GM12878 (cell line): ENCODE results near the gene XCR1. TPM values are rescaled to one million over a fixed set of nuclear protein-coding genes. Genes with fewer than 3 reads are reported as not detected.

Source experiments
- ATAC-seq: fragments of 200-7000 bp; cut with Tn5 transposase; 3 replicates; pipeline ENCODE4 v1.9.1; 2020; ENCODE audit warnings: mild to moderate bottlenecking, moderate library complexity
- BruUV-seq: library from RNA; stranded (reverse); fragments of 400-500 nt; replicated peaks from 2 replicates; lab custom pipeline; 2021; lab: Mats Ljungman, UMichigan
- CTCF ChIA-PET: fragments of 300-600 bp; sonication (Branson Sonifier 250); formaldehyde crosslinking; extraction: SDS; loops from one replicate; lab custom pipeline; 2021; ENCODE audit warnings: inconsistent platforms; lab: Yijun Ruan, JAX
- POLR2A ChIA-PET: fragments of 350-600 bp; formaldehyde crosslinking; extraction: SDS; loops from one replicate; lab custom pipeline; 2021; ENCODE audit warnings: inconsistent platforms; lab: Charles Lee
- RAD21 ChIA-PET: fragments of 300-600 bp; sonication (Branson Sonifier 250); formaldehyde crosslinking; loops from one replicate; lab custom pipeline; 2023; ENCODE audit warnings: antibody characterized with exemption; ENCODE audit not compliant: unreplicated experiment; lab: Charles Lee
- SMC1A ChIA-PET: fragments of 300-600 bp; sonication (Branson Sonifier 250); formaldehyde crosslinking; loops from one replicate; lab custom pipeline; 2023; ENCODE audit not compliant: unreplicated experiment, uncharacterized antibody; lab: Charles Lee
- DNase-seq: peaks from one replicate; pipeline ENCODE4 v3.0.0-alpha.2; 2011; ENCODE audit warnings: low read depth, low spot score
- FAIRE-seq: peaks from 3 replicates; lab custom pipeline; 2011; peaks lifted over from hg19 to GRCh38; lab: Jason Lieb, UNC
- H2AFZ ChIP-seq: 2 replicates; pipeline ENCODE4 v1.6.0; 2011; ENCODE audit warnings: low read depth, low read length, control low read depth; ENCODE audit not compliant: control insufficient read depth
- H3K27ac ChIP-seq: 2 replicates; pipeline ENCODE4 v1.5.1; 2011; ENCODE audit warnings: control low read depth; ENCODE audit not compliant: control insufficient read depth, insufficient read depth
- H3K27me3 ChIP-seq, 2 experiments: replicated peaks in 1 of 2; 2 replicates each; pipeline versions ENCODE4 v1.6.0 to v1.6.1; 2011; ENCODE audit warnings: low read length in 1 of 2; ENCODE audit not compliant: control insufficient read depth in 2 of 2, insufficient read depth in 2 of 2
- H3K36me3 ChIP-seq, 2 experiments: 2 replicates each; pipeline ENCODE4 v1.5.1; 2011; ENCODE audit warnings: low read length in 1 of 2; ENCODE audit not compliant: control insufficient read depth in 2 of 2, insufficient read depth in 2 of 2
- H3K4me1 ChIP-seq: 2 replicates; pipeline ENCODE4 v1.6.1; 2011; ENCODE audit warnings: mild to moderate bottlenecking, low read length, moderate library complexity, mixed read lengths; ENCODE audit not compliant: control insufficient read depth, insufficient read depth
- H3K4me2 ChIP-seq: 2 replicates; pipeline ENCODE4 v1.6.0; 2011; ENCODE audit warnings: control low read depth; ENCODE audit not compliant: control insufficient read depth, insufficient read depth
- H3K4me3 ChIP-seq: fragments of 200-600 bp; sonication (generic); 2 replicates; pipeline ENCODE4 v1.5.1; 2016
- H3K79me2 ChIP-seq: 2 replicates; pipeline ENCODE4 v1.6.0; 2011; ENCODE audit warnings: low read length; ENCODE audit not compliant: control insufficient read depth, insufficient read depth
- H3K9ac ChIP-seq: 2 replicates; pipeline ENCODE4 v1.8.0; 2011; ENCODE audit warnings: low read length, control low read depth, mixed read lengths; ENCODE audit not compliant: control insufficient read depth, insufficient read depth
- H3K9me3 ChIP-seq: replicated peaks from 3 replicates; pipeline ENCODE4 v1.5.1; 2011; ENCODE audit warnings: mild to moderate bottlenecking, low read length; ENCODE audit not compliant: control insufficient read depth, insufficient read depth
- H4K20me1 ChIP-seq: 2 replicates; pipeline ENCODE4 v1.6.0; 2011; ENCODE audit not compliant: control insufficient read depth, insufficient read depth
- BCL11A ChIP-seq: IDR thresholded peaks from 2 replicates; pipeline ENCODE4 v1.6.1; 2011; ENCODE audit warnings: low read depth, low read length
- BCLAF1 ChIP-seq: fragments of 450-650 bp; IDR thresholded peaks from 2 replicates; pipeline ENCODE4 v1.6.1; 2017; ENCODE audit warnings: antibody characterized with exemption, mild to moderate bottlenecking, moderate library complexity
- ELK1 ChIP-seq: IDR thresholded peaks from 2 replicates; pipeline ENCODE4 v1.6.1; 2012; ENCODE audit warnings: low read depth, low read length, improper control_type of control experiment
- EP300 ChIP-seq, 2 experiments: fragments of 150-350 bp in 1 of 2; IDR thresholded peaks; 2 replicates each; pipeline ENCODE4 v1.6.1; 2011 to 2012; ENCODE audit warnings: low read depth in 2 of 2, low read length in 2 of 2, borderline replicate concordance in 1 of 2, improper control_type of control experiment in 1 of 2, inconsistent platforms in 1 of 2; ENCODE audit not compliant: control insufficient read depth in 1 of 2
- HCFC1 ChIP-seq: fragments of 150-350 bp; IDR thresholded peaks from 2 replicates; pipeline ENCODE4 v1.6.1; 2014; ENCODE audit warnings: low read length
- MAX ChIP-seq: IDR thresholded peaks from 2 replicates; pipeline ENCODE4 v1.6.1; 2012; ENCODE audit warnings: low read depth, low read length, improper control_type of control experiment
- PBX3 ChIP-seq: IDR thresholded peaks from 2 replicates; pipeline ENCODE4 v1.6.1; 2011; ENCODE audit warnings: mild to moderate bottlenecking, low read depth, low read length, moderate library complexity; ENCODE audit not compliant: insufficient replicate concordance
- PKNOX1 ChIP-seq: fragments of 450-650 bp; IDR thresholded peaks from 2 replicates; pipeline ENCODE4 v1.6.1; 2016; ENCODE audit warnings: mild to moderate bottlenecking
- RCOR1 ChIP-seq: conservative IDR thresholded peaks from 2 replicates; pipeline ENCODE4 v1.6.1; 2012; ENCODE audit warnings: low read depth, low read length, improper control_type of control experiment
- RUNX3 ChIP-seq: IDR thresholded peaks from 2 replicates; pipeline ENCODE4 v1.6.1; 2012; ENCODE audit warnings: low read length, inconsistent platforms
- SUZ12 ChIP-seq: fragments of 200-600 bp; sonication (generic); IDR thresholded peaks from one replicate; pipeline ENCODE4 v1.6.1; 2018; ENCODE audit warnings: antibody characterized with exemption, mild to moderate bottlenecking; ENCODE audit not compliant: unreplicated experiment
- TAF1 ChIP-seq: IDR thresholded peaks from 2 replicates; pipeline ENCODE4 v1.6.1; 2011; ENCODE audit warnings: mild to moderate bottlenecking, low read depth, low read length, borderline replicate concordance
- USF2 ChIP-seq: IDR thresholded peaks from 2 replicates; pipeline ENCODE4 v1.6.1; 2011; ENCODE audit warnings: low read depth, low read length, improper control_type of control experiment, borderline replicate concordance
- WGBS: methylation state at CpG from one replicate; pipeline ENCODE4 v1.1.6; 2016; ENCODE audit warnings: low lambda C conversion rate; ENCODE audit not compliant: insufficient replicate concordance, insufficient coverage; ENCODE audit errors: missing lambda C conversion rate; 5-methylcytosine and 5-hydroxymethylcytosine counted together
- in situ Hi-C: fragments of 300-500 bp; cut with MboI; formaldehyde crosslinking; loops from 9 replicates; pipeline ENCODE4 v1.14.3; 2018; ENCODE audit warnings: mixed read lengths
- intact Hi-C: fragments of 100-400 bp; cut with micrococcal nuclease; formaldehyde crosslinking; loops from one replicate; pipeline ENCODE4 v1.14.2; 2022; ENCODE audit not compliant: unreplicated experiment
- polyA plus RNA-seq, 11 experiments: library from polyadenylated mRNA; depleted of rRNA in 4 of 11; unstranded in 6 of 11; stranded (reverse) in 5 of 11; fragments of >200 nt; fragmentation: Nextera tagmentation in 4 of 11; fragmentation: Illumina TruSeq in 1 of 11; extraction: Ambion mirVana in 4 of 11; extraction: Trizol in 1 of 11; gene quantifications; 1 replicate in 1 of 11; 2 replicates in 10 of 11; pipeline versions ENCODE4 v1.2.1 to v1.2.3, GENCODE V29; 2011 to 2016; ENCODE audit warnings: inconsistent platforms in 2 of 11, missing spikeins in 2 of 11, low read depth in 1 of 11
- total RNA-seq, 4 experiments: library from RNA; depleted of rRNA in 3 of 4; stranded (reverse); fragments of >200 nt in 3 of 4; fragmentation: Illumina TruSeq in 1 of 4; extraction: Trizol in 1 of 4; gene quantifications; 2 replicates each; pipeline versions ENCODE4 v1.2.1 to v1.2.3, GENCODE V29; 2013 to 2021

XCR1 gene
- total and polyA plus RNA-seq, 10 of the 15 experiments (the other 5 are each of a cell fraction or from before 2014, with no cell fraction given): 0.02 to 0.29 (median 0.13) TPM; not detected in 2

GRCh38 chr3:45994419-45995235, 32.7 kb downstream of the XCR1 start:
- WGBS: 6% methylated on average over 16 of the region's 16 CpGs
- Histone ChIP-seq H3K9me3 (no peaks in the 10 kb centered on the region), H4K20me1 (no peaks in the 10 kb centered on the region), H3K4me1 (peaks cover 30% of the 10 kb centered on the region), H3K79me2 (peaks cover 16% of the 10 kb centered on the region), H3K9ac (peak overlapping the region; percentile 81), H3K36me3 (no peaks in the 10 kb centered on the region), H3K4me2 (peak overlapping the region; percentile 84), H3K27ac (peak overlapping the region; percentile 90), H3K4me3 (peak overlapping the region; percentile 79), H2AFZ (peak overlapping the region; percentile 99), H3K27me3 (no peaks in the 10 kb centered on the region)
- DNase-seq: no peak
- in situ Hi-C loops: no loop called here
- SMC1A ChIA-PET: interaction anchor here (0.6 to 5.7 kb wide), 21 partner anchors 10 to 232 kb away, joined by 3 to 35 read pairs (median 6); no protein-coding TSS in a partner anchor
- peak; percentile 52 for FAIRE-seq
- RAD21 ChIA-PET: interaction anchor here (0.6 to 5.0 kb wide), 18 partner anchors 14 to 335 kb away, joined by 3 to 32 read pairs (median 4); partner anchors contain the start of genes CCR1 and SACM1L
- ATAC-seq: peak; percentile 59
- no TSS peak for BruUV-seq
- intact Hi-C loops: no loop called here
- CTCF ChIA-PET: interaction anchor here (0.7 to 5.2 kb wide), 9 partner anchors 8 to 993 kb away, joined by 3 to 40 read pairs (median 4); no protein-coding TSS in a partner anchor
- POLR2A ChIA-PET: interaction anchor here (0.7 to 3.0 kb wide), 5 partner anchors 21 to 71 kb away, joined by 3 to 16 read pairs (median 7); partner anchors contain the start of gene CXCR6
- no peak for TF ChIP-seq RCOR1
- TF ChIP-seq EP300 (IDR thresholded peaks at IDR 0.05; ENCODE audit: borderline replicate concordance in 1 of 2, control insufficient read depth in 1 of 2, low read depth in 2 of 2, low read length in 2 of 2): 0 out of 4 replicates have a peak, but pooled peaks of 1 of the 2 experiments have one; percentile 10
- TF ChIP-seq MAX: peak; percentile 74
- TF ChIP-seq HCFC1: no peak
- TF ChIP-seq PBX3: peak; percentile 41
- 0 out of 2 replicates have a peak, but pooled peaks have one; percentile 8 for TF ChIP-seq TAF1
- TF ChIP-seq USF2: no peak
- TF ChIP-seq BCLAF1: no peak
- TF ChIP-seq ELK1: no peak
- peak; percentile 86 for TF ChIP-seq PKNOX1
- TF ChIP-seq BCL11A: 0 out of 2 replicates have a peak, but pooled peaks have one; percentile 6
- no peak for TF ChIP-seq SUZ12
- peak; percentile 57; the same call in 1 of the 2 replicates for TF ChIP-seq RUNX3
